ENCODE data around the gene SMCO2.

The SMCO2 gene

DNA sequence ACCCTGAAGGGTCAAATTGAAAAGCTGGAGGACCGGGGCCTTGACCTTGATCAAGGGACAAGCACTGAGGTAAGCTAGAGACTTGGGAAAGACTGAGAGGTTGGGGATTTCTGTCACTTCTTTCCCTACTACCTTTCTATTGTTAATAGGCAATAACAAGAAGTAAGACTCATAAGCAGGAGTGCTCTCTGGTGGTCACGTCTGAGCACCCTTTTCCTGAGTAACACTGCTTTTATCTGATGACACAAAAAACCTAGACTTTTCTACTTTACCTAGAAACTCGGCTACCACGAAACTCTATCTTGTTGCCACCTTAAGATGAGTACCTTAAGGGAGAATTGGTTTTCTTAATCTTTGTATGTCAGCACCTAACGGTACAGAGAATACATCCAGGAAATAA lies 41.9 kb downstream of the SMCO2 start:
- TF ChIP-seq, protein P1, sequence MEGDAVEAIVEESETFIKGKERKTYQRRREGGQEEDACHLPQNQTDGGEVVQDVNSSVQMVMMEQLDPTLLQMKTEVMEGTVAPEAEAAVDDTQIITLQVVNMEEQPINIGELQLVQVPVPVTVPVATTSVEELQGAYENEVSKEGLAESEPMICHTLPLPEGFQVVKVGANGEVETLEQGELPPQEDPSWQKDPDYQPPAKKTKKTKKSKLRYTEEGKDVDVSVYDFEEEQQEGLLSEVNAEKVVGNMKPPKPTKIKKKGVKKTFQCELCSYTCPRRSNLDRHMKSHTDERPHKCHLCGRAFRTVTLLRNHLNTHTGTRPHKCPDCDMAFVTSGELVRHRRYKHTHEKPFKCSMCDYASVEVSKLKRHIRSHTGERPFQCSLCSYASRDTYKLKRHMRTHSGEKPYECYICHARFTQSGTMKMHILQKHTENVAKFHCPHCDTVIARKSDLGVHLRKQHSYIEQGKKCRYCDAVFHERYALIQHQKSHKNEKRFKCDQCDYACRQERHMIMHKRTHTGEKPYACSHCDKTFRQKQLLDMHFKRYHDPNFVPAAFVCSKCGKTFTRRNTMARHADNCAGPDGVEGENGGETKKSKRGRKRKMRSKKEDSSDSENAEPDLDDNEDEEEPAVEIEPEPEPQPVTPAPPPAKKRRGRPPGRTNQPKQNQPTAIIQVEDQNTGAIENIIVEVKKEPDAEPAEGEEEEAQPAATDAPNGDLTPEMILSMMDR (IDR thresholded peaks at IDR 0.05; ENCODE audit: low read depth, low read length) = no peak
- H3K4me3 ChIP-seq (replicated peaks in 1 of 2; ENCODE audit: low read depth in 2 of 2, low read length in 2 of 2) = no peak overlapping the region
- peak; percentile 13 to 14 for DNase-seq (ENCODE audit: low read depth in 2 of 2)

DNA sequence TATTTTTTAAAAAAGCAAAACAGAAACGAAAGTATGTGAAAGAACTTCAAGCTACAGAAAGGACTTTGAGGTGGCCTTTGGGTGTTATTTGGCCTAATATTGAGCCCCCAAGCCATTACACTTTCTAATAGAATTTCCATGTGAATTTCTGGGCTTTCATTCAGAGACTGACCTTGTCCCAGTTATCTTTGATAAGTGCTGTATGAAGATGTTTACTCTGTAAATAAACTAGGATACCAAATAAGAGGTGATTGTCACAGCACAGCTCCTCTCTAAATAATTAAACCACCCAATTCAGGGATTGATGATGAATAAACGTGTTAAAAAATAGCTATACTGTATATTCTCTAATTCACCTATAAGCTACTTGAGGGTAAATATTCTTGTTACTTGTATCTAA lies 44.7 kb downstream of the SMCO2 start:
- H3K4me3 ChIP-seq (replicated peaks in 1 of 2; ENCODE audit: low read depth in 2 of 2, low read length in 2 of 2) = no peak overlapping the region
- no peak for DNase-seq (ENCODE audit: low read depth in 2 of 2)
- TF ChIP-seq, protein P1 (IDR thresholded peaks at IDR 0.05; ENCODE audit: low read depth, low read length) = no peak

DNA sequence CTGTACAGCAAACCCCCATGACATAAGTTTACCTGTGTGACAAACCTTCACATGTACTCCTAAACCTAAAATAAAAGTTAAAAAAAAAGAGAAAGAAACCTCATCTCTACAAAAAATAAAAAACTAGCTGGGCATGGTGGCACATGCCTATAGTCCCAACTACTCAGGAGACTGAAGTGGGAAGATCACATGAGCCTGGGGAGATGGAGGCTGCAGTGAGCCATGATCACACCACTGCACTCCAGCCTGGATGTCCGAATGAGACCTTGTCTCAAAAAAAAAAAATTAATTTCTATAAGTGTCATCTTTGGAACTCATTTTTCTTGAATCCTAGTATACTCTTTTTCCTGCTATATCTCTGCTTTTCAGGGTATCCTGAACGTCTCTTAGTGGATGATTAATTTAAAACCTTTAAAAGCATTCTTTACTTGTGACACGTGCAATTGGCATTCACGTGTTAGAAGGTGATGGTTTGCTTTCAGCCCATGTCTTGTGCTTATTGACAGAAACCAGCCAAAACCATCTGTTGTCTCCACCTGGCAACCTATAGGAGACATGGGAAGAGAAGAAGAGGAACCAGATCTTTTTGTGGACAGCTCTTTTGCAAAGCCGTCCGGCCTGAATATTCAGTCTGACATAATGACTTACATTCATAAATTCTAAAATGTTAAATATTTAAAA lies 46.9 kb downstream of the SMCO2 start:
- peak in 1 of 2 donors; percentile 27 for DNase-seq (ENCODE audit: low read depth in 2 of 2)
- H3K4me3 ChIP-seq (replicated peaks in 1 of 2; ENCODE audit: low read depth in 2 of 2, low read length in 2 of 2) = no peak overlapping the region
- TF ChIP-seq, protein P1 (IDR thresholded peaks at IDR 0.05; ENCODE audit: low read depth, low read length) = no peak

DNA sequence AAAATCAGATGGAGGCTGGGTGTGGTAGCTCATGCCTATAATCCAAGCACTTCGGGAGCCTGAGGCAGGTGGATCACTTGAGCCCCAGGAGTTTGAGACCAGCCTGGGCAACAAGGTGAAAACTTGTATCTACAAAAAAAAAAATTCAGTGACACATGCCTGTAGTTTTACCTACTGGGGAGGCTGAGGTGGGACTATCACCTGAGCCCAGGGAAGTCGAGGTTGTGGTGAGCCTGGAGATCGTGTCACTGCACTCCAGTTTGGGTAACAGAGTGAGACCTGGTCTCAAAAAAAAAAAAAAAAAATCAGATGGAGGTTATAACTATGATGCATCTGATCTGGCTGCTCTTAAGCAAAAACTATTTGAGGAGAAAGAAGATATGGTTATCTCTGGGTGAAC lies 50.9 kb downstream of the SMCO2 start:
- no peak for DNase-seq (ENCODE audit: low read depth in 2 of 2)
- TF ChIP-seq, protein P1 (IDR thresholded peaks at IDR 0.05; ENCODE audit: low read depth, low read length) = no peak
- no peak overlapping the region for H3K4me3 ChIP-seq (replicated peaks in 1 of 2; ENCODE audit: low read depth in 2 of 2, low read length in 2 of 2)

DNA sequence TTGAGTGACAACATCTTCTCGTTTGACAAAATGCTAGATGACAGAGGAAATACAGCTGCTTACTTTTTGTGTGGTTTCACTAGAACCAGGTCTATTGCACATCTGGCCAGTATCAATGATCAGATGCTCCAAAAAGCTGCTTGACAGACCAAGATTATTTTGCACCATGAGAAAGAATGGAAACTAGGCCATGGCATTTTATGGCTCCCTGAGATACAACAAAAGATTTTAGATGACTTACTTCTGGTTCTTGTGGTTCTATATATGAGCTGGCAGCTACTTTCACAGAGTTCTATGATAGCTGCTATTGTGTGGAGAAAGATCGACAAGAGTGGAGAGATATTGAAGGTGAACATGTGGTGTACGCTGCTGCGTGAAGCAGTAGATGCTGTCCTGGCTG lies 51.6 kb downstream of the SMCO2 start:
- no peak overlapping the region for H3K4me3 ChIP-seq (replicated peaks in 1 of 2; ENCODE audit: low read depth in 2 of 2, low read length in 2 of 2)
- TF ChIP-seq, protein P1 (IDR thresholded peaks at IDR 0.05; ENCODE audit: low read depth, low read length) = no peak
- DNase-seq (ENCODE audit: low read depth in 2 of 2) = no peak

DNA sequence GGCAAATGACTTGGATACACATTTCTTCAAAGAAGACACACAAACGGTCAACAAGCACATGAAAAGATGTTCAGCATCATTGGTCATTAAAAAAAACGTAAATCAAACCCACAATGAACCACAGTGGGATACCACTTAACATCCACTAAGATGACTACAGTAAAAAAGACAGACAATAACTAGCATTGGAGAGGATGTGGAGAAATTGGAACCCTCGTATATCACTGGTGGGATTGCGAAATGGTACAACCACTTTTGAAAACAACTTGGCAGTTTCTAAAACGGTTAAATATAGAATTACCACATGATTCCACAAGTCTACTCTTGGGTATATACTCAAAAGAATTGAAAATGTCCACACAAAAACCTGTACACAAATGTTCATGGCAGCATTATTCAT lies 52.2 kb downstream of the SMCO2 start:
- DNase-seq (ENCODE audit: low read depth in 2 of 2) = peak in 1 of 2 donors; percentile 18
- H3K4me3 ChIP-seq (replicated peaks in 1 of 2; ENCODE audit: low read depth in 2 of 2, low read length in 2 of 2) = no peak overlapping the region
- TF ChIP-seq, protein P1 (IDR thresholded peaks at IDR 0.05; ENCODE audit: low read depth, low read length) = no peak

DNA sequence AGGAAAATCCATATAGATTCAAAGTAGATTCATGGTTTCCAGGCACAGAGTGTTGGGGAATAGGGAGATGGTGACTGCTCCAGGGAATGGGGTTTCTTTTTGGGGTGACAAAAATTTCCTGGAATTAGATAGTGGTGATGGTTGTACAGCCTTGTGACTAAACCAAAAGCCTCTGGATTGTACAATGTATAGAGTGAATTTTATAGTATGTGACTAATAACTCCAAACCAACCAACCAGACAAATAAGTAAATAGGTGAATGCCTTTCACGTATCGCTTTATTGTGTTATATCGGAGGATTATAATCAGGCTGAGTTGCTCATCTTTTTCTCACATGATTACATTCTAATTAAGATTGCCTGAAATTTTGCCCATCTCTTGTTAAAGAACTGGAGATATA lies 52.8 kb downstream of the SMCO2 start:
- DNase-seq (ENCODE audit: low read depth in 2 of 2) = no peak
- H3K4me3 ChIP-seq (replicated peaks in 1 of 2; ENCODE audit: low read depth in 2 of 2, low read length in 2 of 2) = no peak overlapping the region
- TF ChIP-seq, protein P1 (IDR thresholded peaks at IDR 0.05; ENCODE audit: low read depth, low read length) = no peak

Measured in cardiac fibroblast (primary cell).